NCI-H460 (cell line): Measurements from ENCODE around the gene SUPT3H. TPM values are rescaled to one million over a fixed set of nuclear protein-coding genes. Genes with fewer than 3 reads are reported as not detected.

Source experiments
- DNase-seq: peaks from one replicate; pipeline ENCODE4 v3.0.0-alpha.2; 2016; ENCODE audit warnings: low read depth; ENCODE audit errors: extremely low read depth
- total RNA-seq: library from RNA; depleted of rRNA; stranded (reverse); fragments of >200 nt; shearing (Covaris generic); gene quantifications from 2 replicates; pipeline ENCODE4 v1.2.3, GENCODE V29; 2014

The SUPT3H gene
- total RNA-seq, 1 experiment from 2014 or later, result 5.9 TPM

- DNase-seq, result no peak
Observed at GRCh38 chr6:45272626-45273025, 105.1 kb downstream of the SUPT3H start.

GRCh38 chr6:45265246-45265645 lies 112.5 kb downstream of the SUPT3H start:
- no peak for DNase-seq

DNA sequence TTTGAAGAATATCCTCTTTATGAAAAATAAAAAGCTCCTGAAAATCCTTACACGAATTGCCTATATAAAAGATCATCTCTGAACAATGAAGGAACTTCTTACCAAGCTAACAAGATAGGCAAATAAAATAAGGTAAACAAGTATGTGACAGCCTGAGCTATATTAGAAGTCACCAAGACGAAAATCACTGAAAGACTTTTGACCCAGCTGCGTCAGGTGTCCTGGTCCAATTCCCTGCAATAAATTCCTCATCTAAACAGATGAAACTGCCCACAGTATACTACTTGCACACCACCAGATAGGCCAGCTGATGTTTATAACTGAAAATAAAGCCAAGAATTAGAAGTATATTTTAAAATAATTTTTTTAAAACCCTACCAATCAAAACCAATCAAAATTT lies 117.0 kb downstream of the SUPT3H start:
- no peak for DNase-seq

DNA sequence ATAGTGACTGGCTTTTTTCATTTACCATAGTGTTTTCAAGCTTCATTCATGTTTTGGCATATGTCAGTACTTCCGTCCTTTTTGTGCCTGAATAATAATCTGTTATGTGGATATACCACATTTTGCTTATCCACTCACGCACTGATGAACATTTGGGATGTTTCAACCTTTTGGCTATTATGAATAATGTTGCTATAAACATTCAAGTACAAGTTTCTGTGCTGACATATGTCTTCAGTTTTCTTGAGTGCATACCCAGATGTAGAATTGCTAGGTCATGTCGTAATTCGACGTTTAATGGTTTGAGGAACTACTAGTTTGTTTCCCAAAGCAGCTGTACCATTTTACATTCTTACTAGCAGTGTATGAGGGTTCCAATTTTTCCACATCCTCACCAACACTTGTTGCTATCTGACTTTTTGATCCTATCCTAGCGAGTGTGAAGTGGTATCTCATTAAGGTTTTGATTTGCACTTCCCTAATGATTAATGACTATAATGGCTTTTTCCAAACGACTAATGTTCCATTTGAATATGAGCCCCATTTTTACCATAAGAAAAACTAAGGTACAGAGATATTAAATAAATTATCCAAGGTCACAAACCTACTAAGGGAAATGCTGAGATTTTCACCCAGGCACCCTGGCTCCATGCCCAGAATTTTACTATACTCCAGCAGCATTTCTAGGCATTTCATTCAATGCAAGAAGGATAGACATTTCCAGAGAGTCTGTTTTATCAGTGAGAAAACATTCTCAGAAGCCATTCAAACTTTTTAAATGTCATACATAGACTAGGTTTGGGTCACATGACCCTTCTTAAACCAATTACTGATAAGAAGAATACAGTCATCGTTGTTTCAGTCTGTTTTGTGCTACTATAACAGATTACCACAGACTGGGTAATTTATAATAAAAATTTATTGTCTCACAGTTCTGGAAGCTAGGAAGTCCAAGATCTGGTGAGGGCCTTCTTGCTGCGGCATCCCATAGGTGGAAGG lies 120.7 kb downstream of the SUPT3H start:
- DNase-seq, result no peak

DNA sequence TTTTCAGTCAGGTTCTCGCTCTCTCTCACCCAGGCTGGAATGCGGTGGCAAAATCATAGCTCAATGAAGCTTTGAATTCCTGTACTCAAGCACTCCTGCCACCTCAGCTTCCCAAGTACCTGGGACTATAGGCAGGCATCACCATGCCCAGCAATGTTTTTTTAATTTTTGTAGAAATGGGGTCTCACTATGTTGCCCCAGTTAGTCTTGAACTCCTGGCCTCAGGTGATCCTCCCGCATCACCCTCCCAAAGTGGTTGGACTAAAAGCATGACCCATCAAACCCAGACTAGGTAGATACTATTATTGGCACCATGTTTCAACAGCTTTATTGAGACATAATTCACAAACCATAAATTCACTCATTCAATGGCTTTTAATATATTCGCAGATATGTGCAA lies 122.3 kb downstream of the SUPT3H start:
- no peak for DNase-seq

GRCh38 chr6:45254253-45254652 lies 123.5 kb downstream of the SUPT3H start:
- DNase-seq, result no peak

GRCh38 chr6:45253453-45253852 lies 124.3 kb downstream of the SUPT3H start:
- no peak for DNase-seq

- no peak for DNase-seq
Observed at GRCh38 chr6:45231660-45232059, 146.1 kb downstream of the SUPT3H start.

DNA sequence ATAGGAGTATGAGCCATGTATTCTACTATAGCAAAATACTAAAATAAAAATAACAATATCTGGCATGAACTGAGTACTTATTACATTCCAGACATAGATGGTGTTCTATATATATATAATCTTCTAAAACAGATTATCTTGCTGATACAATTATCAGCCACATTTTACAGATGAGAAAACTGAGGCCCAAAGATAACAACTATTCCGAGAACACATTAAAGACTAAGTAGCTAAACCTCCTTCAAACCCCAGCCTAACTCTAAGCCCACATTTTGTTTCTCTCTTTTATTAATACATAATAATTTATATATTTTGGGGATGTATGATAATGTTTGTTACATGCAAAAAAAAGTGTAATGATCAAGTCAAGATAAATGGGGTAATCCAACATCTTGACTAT lies 148.3 kb downstream of the SUPT3H start:
- DNase-seq, result no peak

GRCh38 chr6:45226081-45226480 lies 151.7 kb downstream of the SUPT3H start:
- DNase-seq, result no peak

- no peak for DNase-seq
Observed at GRCh38 chr6:45222380-45222779, 155.4 kb downstream of the SUPT3H start.

GRCh38 chr6:45215759-45216158 lies 162.0 kb downstream of the SUPT3H start:
- no peak for DNase-seq

DNA sequence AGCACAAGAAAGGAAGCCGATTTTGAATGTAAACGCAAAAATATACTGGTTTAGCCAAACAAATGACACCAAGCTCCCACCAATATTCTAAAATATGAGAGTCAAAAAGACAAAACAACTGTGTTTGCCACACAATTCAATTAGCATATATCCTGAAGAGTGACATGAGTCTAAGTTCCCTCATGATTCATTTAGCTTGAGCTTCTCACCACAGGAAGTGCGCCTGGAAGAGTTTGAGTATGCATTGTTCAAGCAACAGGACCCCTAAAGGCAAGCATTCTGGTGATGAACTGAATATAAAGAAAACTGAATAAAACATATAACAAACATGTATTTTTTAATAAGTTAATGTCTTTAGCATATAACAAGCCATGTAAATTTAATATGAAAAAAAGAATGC lies 164.8 kb downstream of the SUPT3H start:
- no peak for DNase-seq

DNA sequence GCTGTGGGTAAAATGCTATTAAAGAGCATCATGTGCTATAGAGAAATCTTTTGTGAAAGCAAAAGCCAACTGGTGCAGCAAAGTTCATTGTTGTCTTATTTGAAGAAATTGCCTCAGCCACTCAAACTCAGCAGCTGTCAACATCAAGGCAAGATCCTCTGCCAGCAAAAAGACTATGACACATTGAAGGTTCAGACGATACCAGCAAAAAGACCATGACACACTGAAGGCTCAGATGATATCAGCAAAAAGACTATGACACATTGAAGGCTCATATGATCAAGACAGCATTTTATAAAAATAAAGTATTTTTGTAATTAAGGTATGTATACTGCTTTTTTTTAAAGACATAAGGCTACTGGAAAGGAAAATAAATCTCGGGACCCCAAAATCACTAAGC lies 168.0 kb downstream of the SUPT3H start:
- DNase-seq, result no peak

DNA sequence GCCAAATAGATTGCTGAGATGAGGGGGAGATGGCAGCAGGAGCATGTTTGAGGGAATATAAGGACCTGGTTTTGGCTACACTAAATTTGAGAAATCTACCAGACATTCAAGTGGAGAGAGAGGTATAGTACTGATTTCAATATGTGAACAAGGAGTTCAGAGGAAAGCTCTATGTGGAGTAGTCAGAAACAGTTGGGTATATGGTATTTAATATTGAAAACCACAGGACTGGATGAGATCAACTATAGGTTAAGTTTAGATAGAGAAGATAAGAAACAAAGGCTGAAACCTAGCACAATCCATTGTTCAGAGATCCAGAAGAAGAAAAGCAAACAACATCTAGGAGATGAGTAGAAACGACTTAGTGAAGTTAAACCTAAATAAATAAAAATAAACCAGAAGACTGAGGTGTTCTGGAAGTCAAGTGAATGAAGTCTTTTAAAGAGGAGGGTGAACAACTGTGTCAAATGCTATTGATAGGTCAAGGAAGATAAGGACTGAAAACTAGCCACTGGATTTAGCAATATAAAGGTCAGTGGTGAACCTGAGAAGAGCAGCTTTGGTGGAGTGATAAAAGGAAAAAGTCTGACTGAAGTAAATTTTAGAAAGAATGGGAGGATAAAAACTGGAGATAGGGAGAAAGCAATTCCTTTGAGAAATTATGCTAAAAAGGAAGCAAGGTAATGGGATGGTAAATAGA lies 170.8 kb downstream of the SUPT3H start:
- DNase-seq, result no peak

GRCh38 chr6:45201484-45201883 lies 176.2 kb downstream of the SUPT3H start:
- no peak for DNase-seq

DNA sequence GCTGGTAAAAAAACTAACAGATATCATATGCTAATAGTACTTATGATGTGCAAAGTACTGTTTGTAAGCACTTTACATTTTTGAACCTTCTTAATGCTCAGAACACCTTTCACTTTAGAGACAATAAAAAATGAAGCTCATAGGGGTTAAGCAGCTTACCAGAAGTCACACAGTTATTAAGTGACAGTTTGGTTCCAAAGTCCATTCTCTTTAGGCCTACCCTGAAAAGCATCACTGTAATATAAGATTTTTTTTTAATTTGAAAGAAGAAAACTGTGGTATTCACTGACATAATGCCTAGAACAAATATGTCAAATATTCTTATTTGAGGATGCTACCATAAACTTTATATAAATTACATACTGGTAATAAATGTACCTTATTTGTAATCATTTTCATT lies 177.2 kb downstream of the SUPT3H start:
- DNase-seq, result no peak

DNA sequence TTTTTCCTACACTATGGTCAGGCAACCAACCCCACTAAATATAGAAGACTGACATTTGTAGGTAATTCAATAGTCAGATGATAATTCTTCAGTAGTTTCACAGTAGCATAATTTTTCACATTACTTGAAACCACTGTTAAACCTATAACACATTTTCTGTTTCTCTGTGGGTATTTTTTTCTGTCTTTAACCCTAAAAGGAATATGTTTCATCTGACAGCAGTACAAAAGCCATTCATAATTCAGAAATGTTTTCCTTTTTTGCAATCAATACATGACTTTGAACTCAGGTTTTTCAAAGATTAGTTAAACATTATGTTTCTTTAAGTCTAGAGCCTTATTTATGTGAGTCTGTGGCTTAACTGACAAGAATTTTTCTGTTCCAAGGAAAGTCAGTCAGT lies 178.2 kb downstream of the SUPT3H start:
- no peak for DNase-seq

GRCh38 chr6:45196121-45196520 lies 181.6 kb downstream of the SUPT3H start:
- no peak for DNase-seq

GRCh38 chr6:45195137-45195536 lies 182.6 kb downstream of the SUPT3H start:
- DNase-seq, result no peak

- DNase-seq, result no peak
Observed at GRCh38 chr6:45192556-45192955, 185.2 kb downstream of the SUPT3H start.

GRCh38 chr6:45191414-45191813 lies 186.3 kb downstream of the SUPT3H start:
- no peak for DNase-seq
